Small intestine (tissue), 7 donors: ENCODE results near the gene LRMDA. TPM values are rescaled to one million over a fixed set of nuclear protein-coding genes. Genes with fewer than 3 reads are reported as not detected.

Source experiments
- DNase-seq, 2 donors: peaks; one replicate each; pipeline versions ENCODE4 v3.0.0 to v3.0.0-alpha.2; 2013
- FAIRE-seq: peaks from 2 replicates; lab custom pipeline; 2012; peaks lifted over from hg19 to GRCh38; lab: Jason Lieb, UNC
- H3K27ac ChIP-seq, 3 donors: one replicate each; pipeline ENCODE4 v1.5.1; 2013; ENCODE audit warnings: low read length in 2 of 3, mild to moderate bottlenecking in 2 of 3, control low read depth in 1 of 3, inconsistent platforms in 1 of 3, low read depth in 1 of 3, moderate library complexity in 1 of 3
- H3K27me3 ChIP-seq, 3 donors: one replicate each; pipeline ENCODE4 v1.6.1; 2013; ENCODE audit warnings: low read length in 3 of 3, inconsistent platforms in 1 of 3; ENCODE audit not compliant: control insufficient read depth in 3 of 3, insufficient read depth in 3 of 3
- H3K36me3 ChIP-seq, 3 donors: one replicate each; pipeline ENCODE4 v1.6.1; 2013; ENCODE audit warnings: low read length in 3 of 3, inconsistent platforms in 1 of 3, low read depth in 1 of 3, mild to moderate bottlenecking in 1 of 3, moderate library complexity in 1 of 3; ENCODE audit not compliant: control insufficient read depth in 3 of 3, insufficient read depth in 2 of 3
- H3K4me1 ChIP-seq, 3 donors: one replicate each; pipeline ENCODE4 v1.6.1; 2013; ENCODE audit warnings: low read length in 2 of 3, inconsistent platforms in 1 of 3, low read depth in 1 of 3, mild to moderate bottlenecking in 1 of 3, moderate library complexity in 1 of 3; ENCODE audit not compliant: control insufficient read depth in 3 of 3, insufficient read depth in 2 of 3
- H3K4me3 ChIP-seq, 3 donors: one replicate each; pipeline ENCODE4 v1.5.1; 2013; ENCODE audit warnings: low read length in 3 of 3, control low read depth in 1 of 3, inconsistent platforms in 1 of 3, low read depth in 1 of 3, mild to moderate bottlenecking in 1 of 3, moderate library complexity in 1 of 3
- H3K9me3 ChIP-seq, 2 donors: one replicate each; pipeline ENCODE4 v1.6.1; 2013; ENCODE audit warnings: low read depth in 1 of 2, low read length in 1 of 2; ENCODE audit not compliant: control insufficient read depth in 2 of 2, insufficient read depth in 1 of 2
- WGBS, 3 donors: extraction: QIAGEN DNeasy Blood & Tissue Kit; methylation state at CpG; one replicate each; pipeline ENCODE4 v1.1.7; 2013; 5-methylcytosine and 5-hydroxymethylcytosine counted together
- polyA plus RNA-seq, 4 donors: library from polyadenylated mRNA; stranded (reverse) in 3 of 4; unstranded in 1 of 4; fragments of 200-250 nt in 3 of 4; fragments of 120-200 nt in 1 of 4; gene quantifications; one replicate each; pipeline versions ENCODE4 v1.2.1 to v1.2.3, GENCODE V29; 2013
- donor health status: healthy with polysubstance abuse.
- donor health status: control.
- donor health status: control.
- donor health status: Bipolar disorder and iron deficiency.
- donor health status: healthy.

LRMDA gene
- polyA plus RNA-seq, 4 donors: 5.6 to 16.2 (median 6.0) TPM; not detected in 1

- no peaks in the 10 kb centered on the region for H3K4me1 ChIP-seq
- WGBS, 3 donors: 80 to 89% (median 84%) methylated on average over 1 of the region's 1 CpG
- no peaks in the 10 kb centered on the region for H3K9me3 ChIP-seq
- H3K4me3 ChIP-seq: no peak overlapping the region
- no peaks in the 10 kb centered on the region for H3K36me3 ChIP-seq
- H3K27ac ChIP-seq: no peak overlapping the region
- H3K27me3 ChIP-seq: no peaks in the 10 kb centered on the region
- no peak for DNase-seq
- FAIRE-seq: no peak
Observed at GRCh38 chr10:76395251-76395650, 963.8 kb downstream of the LRMDA start.

GRCh38 chr10:76396134-76396533 lies 964.7 kb downstream of the LRMDA start:
- Histone ChIP-seq H3K27ac (no peak overlapping the region), H3K36me3 (no peaks in the 10 kb centered on the region), H3K4me1 (no peaks in the 10 kb centered on the region), H3K27me3 (no peaks in the 10 kb centered on the region), H3K9me3 (no peaks in the 10 kb centered on the region), H3K4me3 (no peak overlapping the region)
- DNase-seq (no peak), FAIRE-seq (no peak)
- 76 to 89% (median 88%) methylated on average over 6 of the region's 6 CpGs for WGBS, 3 donors

- no peak for FAIRE-seq
- DNase-seq: no peak
- no peaks in the 10 kb centered on the region for H3K27me3 ChIP-seq
- H3K4me3 ChIP-seq: no peak overlapping the region
- H3K36me3 ChIP-seq: no peaks in the 10 kb centered on the region
- 79 to 89% (median 88%) methylated on average over 13 of the region's 13 CpGs for WGBS, 3 donors
- H3K9me3 ChIP-seq: no peaks in the 10 kb centered on the region
- no peak overlapping the region for H3K27ac ChIP-seq
- no peaks in the 10 kb centered on the region for H3K4me1 ChIP-seq
Observed at GRCh38 chr10:76397181-76398042, 966.0 kb downstream of the LRMDA start.

- Histone ChIP-seq H3K4me3 (no peak overlapping the region), H3K36me3 (no peaks in the 10 kb centered on the region), H3K9me3 (no peaks in the 10 kb centered on the region), H3K27me3 (no peaks in the 10 kb centered on the region), H3K4me1 (no peaks in the 10 kb centered on the region), H3K27ac (no peak overlapping the region)
- FAIRE-seq: no peak
- 65 to 72% (median 71%) methylated on average over 6 of the region's 6 CpGs for WGBS, 3 donors
- no peak for DNase-seq
Observed at GRCh38 chr10:76398043-76398710, 966.8 kb downstream of the LRMDA start.

- Histone ChIP-seq H3K4me3 (no peak overlapping the region), H3K27ac (no peak overlapping the region), H3K4me1 (no peaks in the 10 kb centered on the region), H3K36me3 (no peaks in the 10 kb centered on the region), H3K27me3 (no peaks in the 10 kb centered on the region), H3K9me3 (no peaks in the 10 kb centered on the region)
- DNase-seq (no peak), FAIRE-seq (no peak)
- 84 to 89% (median 86%) methylated on average over 4 of the region's 4 CpGs for WGBS, 3 donors
Observed at GRCh38 chr10:76399226-76399625, 967.8 kb downstream of the LRMDA start.

GRCh38 chr10:76401006-76401405 lies 969.6 kb downstream of the LRMDA start:
- H3K9me3 ChIP-seq: peaks cover 0 to 4% of the 10 kb centered on the region in 2 donors
- no peaks in the 10 kb centered on the region for H3K27me3 ChIP-seq
- 85 to 88% (median 86%) methylated on average over 3 of the region's 3 CpGs for WGBS, 3 donors
- DNase-seq (no peak), FAIRE-seq (no peak)
- H3K36me3 ChIP-seq: no peaks in the 10 kb centered on the region
- H3K4me3 ChIP-seq: no peak overlapping the region
- H3K27ac ChIP-seq: no peak overlapping the region
- H3K4me1 ChIP-seq: no peaks in the 10 kb centered on the region

- Histone ChIP-seq H3K9me3 (peaks cover 0 to 4% of the 10 kb centered on the region in 2 donors), H3K4me3 (no peak overlapping the region), H3K27ac (no peak overlapping the region), H3K36me3 (no peaks in the 10 kb centered on the region), H3K27me3 (no peaks in the 10 kb centered on the region), H3K4me1 (peaks cover 0 to 3% (median 0%) of the 10 kb centered on the region in 3 donors)
- DNase-seq: no peak
- 82 to 86% (median 83%) methylated on average over 4 of the region's 4 CpGs for WGBS, 3 donors
- FAIRE-seq: no peak
Observed at GRCh38 chr10:76403912-76404311, 972.5 kb downstream of the LRMDA start.

- 85 to 94% (median 87%) methylated on average over 4 of the region's 4 CpGs for WGBS, 3 donors
- FAIRE-seq (no peak), DNase-seq (no peak)
- H3K36me3 ChIP-seq: no peaks in the 10 kb centered on the region
- no peak overlapping the region for H3K27ac ChIP-seq
- peaks cover 0 to 3% (median 0%) of the 10 kb centered on the region in 3 donors for H3K4me1 ChIP-seq
- H3K9me3 ChIP-seq: peaks cover 0 to 4% of the 10 kb centered on the region in 2 donors
- H3K4me3 ChIP-seq: no peak overlapping the region
- no peaks in the 10 kb centered on the region for H3K27me3 ChIP-seq
Observed at GRCh38 chr10:76404531-76404930, 973.1 kb downstream of the LRMDA start.
